Peyer's patch (tissue), 4 donors: Measurements from ENCODE around the gene ZNF830. TPM values are rescaled to one million over a fixed set of nuclear protein-coding genes. Genes with fewer than 3 reads are reported as not detected.
A peak's percentile ranks its signal among the peaks of the same experiment; 100 is the strongest.

Experiments used
- DNase-seq, 3 donors: peaks; one replicate each; pipeline ENCODE4 v3.0.0-alpha.2; 2017 to 2019
- H3K27ac ChIP-seq, 4 donors: fragments of 200-600 bp; sonication (generic); one replicate each; pipeline ENCODE4 v1.5.1; 2016 to 2019
- H3K27me3 ChIP-seq, 2 donors: fragments of 200-600 bp; sonication (generic); one replicate each; pipeline ENCODE4 v1.5.1; 2019
- H3K36me3 ChIP-seq, 3 donors: fragments of 200-600 bp; sonication (generic); one replicate each; pipeline ENCODE4 v1.5.1; 2016 to 2019
- H3K4me1 ChIP-seq, 4 donors: fragments of 200-600 bp; sonication (generic); one replicate each; pipeline ENCODE4 v1.5.1; 2016 to 2019
- H3K4me3 ChIP-seq, 4 donors: fragments of 200-600 bp; sonication (generic); 1 replicate in 3 of 4; 2 replicates in 1 of 4; pipeline ENCODE4 v1.5.1; 2016 to 2019; ENCODE audit warnings: mild to moderate bottlenecking in 1 of 4
- H3K9me3 ChIP-seq, 4 donors: fragments of 200-600 bp; sonication (generic); one replicate each; pipeline ENCODE4 v1.5.1; 2016 to 2019; ENCODE audit warnings: mild to moderate bottlenecking in 1 of 4
- CTCF ChIP-seq, 6 experiments: fragments of 450-650 bp in 4 of 6; fragments of 200-600 bp in 2 of 6; sonication (generic) in 1 of 6; IDR thresholded peaks; one replicate each; pipeline ENCODE4 v1.5.1; 2017 to 2019; ENCODE audit warnings: antibody characterized with exemption in 6 of 6, mild to moderate bottlenecking in 3 of 6, moderate library complexity in 1 of 6
- POLR2A ChIP-seq, 2 donors: fragments of 450-650 bp; IDR thresholded peaks; one replicate each; pipeline ENCODE4 v1.5.1; 2017; ENCODE audit warnings: antibody characterized with exemption in 2 of 2, mild to moderate bottlenecking in 2 of 2, moderate library complexity in 2 of 2
- total RNA-seq, 4 donors: library from RNA; depleted of rRNA; stranded (reverse); fragments of >200 nt; gene quantifications; one replicate each; pipeline ENCODE4 v1.1.0, GENCODE V29; 2016

Gene ZNF830
- total RNA-seq, 4 donors from 2014 or later = 9.4 to 19.8 (median 11.3) TPM

GRCh38 chr17:34979153-34979552, 17.8 kb downstream of the ZNF830 start:
- peaks cover 0 to 19% (median 2%) of the 10 kb centered on the region in 4 donors for H3K4me1 ChIP-seq
- no peaks in the 10 kb centered on the region for H3K9me3 ChIP-seq
- no peak for TF ChIP-seq CTCF (IDR thresholded peaks at IDR 0.05)
- TF ChIP-seq POLR2A (IDR thresholded peaks at IDR 0.05) = no peak
- no peak for DNase-seq
- no peak overlapping the region for H3K4me3 ChIP-seq
- no peak overlapping the region for H3K27ac ChIP-seq
- H3K27me3 ChIP-seq = no peaks in the 10 kb centered on the region
- H3K36me3 ChIP-seq = no peaks in the 10 kb centered on the region

- no peaks in the 10 kb centered on the region for H3K27me3 ChIP-seq
- DNase-seq = no peak
- TF ChIP-seq POLR2A (IDR thresholded peaks at IDR 0.05) (peak in 1 of 2 donors; percentile 37), CTCF (IDR thresholded peaks at IDR 0.05) (no peak)
- H3K4me1 ChIP-seq = peaks cover 0 to 19% (median 2%) of the 10 kb centered on the region in 4 donors
- H3K4me3 ChIP-seq = peak overlapping the region; percentile 79 to 99 (median 94)
- no peaks in the 10 kb centered on the region for H3K9me3 ChIP-seq
- no peaks in the 10 kb centered on the region for H3K36me3 ChIP-seq
- H3K27ac ChIP-seq = peak overlapping the region; percentile 98 to 100 (median 99)
These were observed 18.5 kb downstream of the ZNF830 start for GRCh38 chr17:34979650-34980352.

- Histone ChIP-seq H3K36me3 (no peaks in the 10 kb centered on the region), H3K9me3 (no peaks in the 10 kb centered on the region), H3K27ac (peak within 1 kb of the TSS; percentile 98 to 100 (median 99)), H3K4me3 (peak within 1 kb of the TSS; percentile 79 to 99 (median 94)), H3K4me1 (peaks cover 0 to 19% (median 2%) of the 10 kb centered on the region in 4 donors), H3K27me3 (no peaks in the 10 kb centered on the region)
- no peak for TF ChIP-seq POLR2A (IDR thresholded peaks at IDR 0.05)
- TF ChIP-seq CTCF (IDR thresholded peaks at IDR 0.05) = no peak
- peak; percentile 92 to 97 (median 97) for DNase-seq
These were observed 19.0 kb downstream of the ZNF830 start, which contains the start of gene LIG3 for GRCh38 chr17:34980353-34980680. TSS of gene LIG3 (plus strand) at chr17:34980512. CDS start at chr17:34983006, 2,494 bp downstream.

- peak overlapping the region; percentile 98 to 100 (median 99) for H3K27ac ChIP-seq
- TF ChIP-seq POLR2A (IDR thresholded peaks at IDR 0.05) (peak; percentile 44 to 64), CTCF (IDR thresholded peaks at IDR 0.05) (peak; percentile 16 to 44 (median 38))
- DNase-seq = peak in 2 of 3 donors; percentile 80 to 90
- H3K36me3 ChIP-seq = peaks cover 0 to 3% (median 0%) of the 10 kb centered on the region in 3 donors
- no peaks in the 10 kb centered on the region for H3K9me3 ChIP-seq
- H3K4me3 ChIP-seq = peak overlapping the region; percentile 79 to 99 (median 94)
- H3K27me3 ChIP-seq = no peaks in the 10 kb centered on the region
- peaks cover 0 to 19% (median 2%) of the 10 kb centered on the region in 4 donors for H3K4me1 ChIP-seq
These were observed 19.6 kb downstream of the ZNF830 start for GRCh38 chr17:34980681-34981537.

- peak overlapping the region; percentile 98 to 100 (median 99) for H3K27ac ChIP-seq
- peaks cover 0 to 4% (median 0%) of the 10 kb centered on the region in 3 donors for H3K36me3 ChIP-seq
- TF ChIP-seq POLR2A (IDR thresholded peaks at IDR 0.05) (no peak), CTCF (IDR thresholded peaks at IDR 0.05) (no peak)
- DNase-seq = no peak
- H3K4me3 ChIP-seq = peak overlapping the region; percentile 79 to 99 (median 94)
- peaks cover 0 to 19% (median 2%) of the 10 kb centered on the region in 4 donors for H3K4me1 ChIP-seq
- no peaks in the 10 kb centered on the region for H3K27me3 ChIP-seq
- H3K9me3 ChIP-seq = no peaks in the 10 kb centered on the region
These were observed 20.4 kb downstream of the ZNF830 start for GRCh38 chr17:34981538-34982241.
